ENCODE measurements around the gene CHST11.

Gene CHST11

GRCh38 chr12:104502638-104503037, 45.9 kb downstream of the CHST11 start:
- H3K9me3 ChIP-seq (ENCODE audit: control extremely low read depth in 1 of 5, control insufficient read depth in 4 of 5, insufficient read depth in 2 of 5, low read depth in 1 of 5, low read length in 4 of 5): no peaks in the 10 kb centered on the region
- H3K27me3 ChIP-seq (replicated peaks in 2 of 5; ENCODE audit: control insufficient read depth in 4 of 5, insufficient read depth in 5 of 5, low read length in 4 of 5): no peaks in the 10 kb centered on the region
- no peak overlapping the region for H3K4me3 ChIP-seq (ENCODE audit: control insufficient read depth in 1 of 7, extremely low read depth in 1 of 7, insufficient read depth in 4 of 7, low read depth in 2 of 7, low read length in 6 of 7)
- peaks cover 2 to 65% (median 6%) of the 10 kb centered on the region in 4 experiments for H3K36me3 ChIP-seq (ENCODE audit: control insufficient read depth in 4 of 4, insufficient read depth in 4 of 4, low read length in 3 of 4)
- H3K4me1 ChIP-seq (ENCODE audit: control extremely low read depth in 1 of 4, control insufficient read depth in 4 of 4, insufficient read depth in 4 of 4, low read length in 3 of 4): peaks cover 11 to 83% (median 65%) of the 10 kb centered on the region in 4 experiments
- ChIA-PET CTCF (interaction anchor here (0.7 to 3.3 kb wide), 4 partner anchors 12 to 121 kb away, joined by 3 to 12 read pairs (median 4); no protein-coding TSS in a partner anchor), POLR2A (no interaction called here)
- 81% methylated on average over 6 of the region's 6 CpGs for WGBS (ENCODE audit: insufficient coverage)
- no peak for DNase-seq
- no peak overlapping the region for H3K27ac ChIP-seq (ENCODE audit: insufficient read depth in 1 of 2, low read depth in 1 of 2, low read length in 2 of 2, poor library complexity in 1 of 2, severe bottlenecking in 2 of 2)

- CTCF ChIA-PET: interaction anchor here (0.7 to 3.3 kb wide), 5 partner anchors 12 to 122 kb away, joined by 3 to 12 read pairs (median 4); no protein-coding TSS in a partner anchor
- no peak overlapping the region for H3K27ac ChIP-seq (ENCODE audit: insufficient read depth in 1 of 2, low read depth in 1 of 2, low read length in 2 of 2, poor library complexity in 1 of 2, severe bottlenecking in 2 of 2)
- peaks cover 2 to 70% (median 6%) of the 10 kb centered on the region in 4 experiments for H3K36me3 ChIP-seq (ENCODE audit: control insufficient read depth in 4 of 4, insufficient read depth in 4 of 4, low read length in 3 of 4)
- 80% methylated on average over 2 of the region's 4 CpGs for WGBS (ENCODE audit: insufficient coverage)
- peaks cover 11 to 82% (median 64%) of the 10 kb centered on the region in 4 experiments for H3K4me1 ChIP-seq (ENCODE audit: control extremely low read depth in 1 of 4, control insufficient read depth in 4 of 4, insufficient read depth in 4 of 4, low read length in 3 of 4)
- no peaks in the 10 kb centered on the region for H3K27me3 ChIP-seq (replicated peaks in 2 of 5; ENCODE audit: control insufficient read depth in 4 of 5, insufficient read depth in 5 of 5, low read length in 4 of 5)
- H3K9me3 ChIP-seq (ENCODE audit: control extremely low read depth in 1 of 5, control insufficient read depth in 4 of 5, insufficient read depth in 2 of 5, low read depth in 1 of 5, low read length in 4 of 5): no peaks in the 10 kb centered on the region
- DNase-seq: no peak
- H3K4me3 ChIP-seq (ENCODE audit: control insufficient read depth in 1 of 7, extremely low read depth in 1 of 7, insufficient read depth in 4 of 7, low read depth in 2 of 7, low read length in 6 of 7): no peak overlapping the region
- POLR2A ChIA-PET: no interaction called here
Observed at GRCh38 chr12:104503191-104503590, 46.4 kb downstream of the CHST11 start.

- Histone ChIP-seq H3K27ac (ENCODE audit: insufficient read depth in 1 of 2, low read depth in 1 of 2, low read length in 2 of 2, poor library complexity in 1 of 2, severe bottlenecking in 2 of 2) (no peak overlapping the region), H3K36me3 (ENCODE audit: control insufficient read depth in 4 of 4, insufficient read depth in 4 of 4, low read length in 3 of 4) (peaks cover 4 to 72% (median 6%) of the 10 kb centered on the region in 4 experiments), H3K9me3 (ENCODE audit: control extremely low read depth in 1 of 5, control insufficient read depth in 4 of 5, insufficient read depth in 2 of 5, low read depth in 1 of 5, low read length in 4 of 5) (no peaks in the 10 kb centered on the region), H3K4me3 (ENCODE audit: control insufficient read depth in 1 of 7, extremely low read depth in 1 of 7, insufficient read depth in 4 of 7, low read depth in 2 of 7, low read length in 6 of 7) (no peak overlapping the region), H3K4me1 (ENCODE audit: control extremely low read depth in 1 of 4, control insufficient read depth in 4 of 4, insufficient read depth in 4 of 4, low read length in 3 of 4) (peaks cover 9 to 78% (median 57%) of the 10 kb centered on the region in 4 experiments), H3K27me3 (replicated peaks in 2 of 5; ENCODE audit: control insufficient read depth in 4 of 5, insufficient read depth in 5 of 5, low read length in 4 of 5) (no peaks in the 10 kb centered on the region)
- CTCF ChIA-PET: interaction anchor here (0.8 to 3.3 kb wide), 4 partner anchors 11 to 47 kb away, joined by 3 to 12 read pairs (median 4); partner anchors contain the start of gene CHST11
- WGBS (ENCODE audit: insufficient coverage): 95% methylated on average over 6 of the region's 9 CpGs
- POLR2A ChIA-PET: no interaction called here
- DNase-seq: no peak
Observed at GRCh38 chr12:104504146-104504545, 47.4 kb downstream of the CHST11 start.

GRCh38 chr12:104505095-104505818, 48.5 kb downstream of the CHST11 start:
- no peak overlapping the region for H3K4me3 ChIP-seq (ENCODE audit: control insufficient read depth in 1 of 7, extremely low read depth in 1 of 7, insufficient read depth in 4 of 7, low read depth in 2 of 7, low read length in 6 of 7)
- 46% methylated on average over 3 of the region's 7 CpGs for WGBS (ENCODE audit: insufficient coverage)
- no peak overlapping the region for H3K27ac ChIP-seq (ENCODE audit: insufficient read depth in 1 of 2, low read depth in 1 of 2, low read length in 2 of 2, poor library complexity in 1 of 2, severe bottlenecking in 2 of 2)
- no peak for DNase-seq
- peaks cover 12 to 77% (median 56%) of the 10 kb centered on the region in 4 experiments for H3K4me1 ChIP-seq (ENCODE audit: control extremely low read depth in 1 of 4, control insufficient read depth in 4 of 4, insufficient read depth in 4 of 4, low read length in 3 of 4)
- CTCF ChIA-PET: interaction anchor here (0.5 to 1.5 kb wide), 4 partner anchors 11 to 124 kb away, joined by 3 to 5 read pairs (median 4); partner anchors contain the start of gene CHST11
- H3K27me3 ChIP-seq (replicated peaks in 2 of 5; ENCODE audit: control insufficient read depth in 4 of 5, insufficient read depth in 5 of 5, low read length in 4 of 5): no peaks in the 10 kb centered on the region
- POLR2A ChIA-PET: no interaction called here
- no peaks in the 10 kb centered on the region for H3K9me3 ChIP-seq (ENCODE audit: control extremely low read depth in 1 of 5, control insufficient read depth in 4 of 5, insufficient read depth in 2 of 5, low read depth in 1 of 5, low read length in 4 of 5)
- peaks cover 4 to 68% (median 6%) of the 10 kb centered on the region in 4 experiments for H3K36me3 ChIP-seq (ENCODE audit: control insufficient read depth in 4 of 4, insufficient read depth in 4 of 4, low read length in 3 of 4)

- H3K4me3 ChIP-seq (ENCODE audit: control insufficient read depth in 1 of 7, extremely low read depth in 1 of 7, insufficient read depth in 4 of 7, low read depth in 2 of 7, low read length in 6 of 7): no peak overlapping the region
- H3K9me3 ChIP-seq (ENCODE audit: control extremely low read depth in 1 of 5, control insufficient read depth in 4 of 5, insufficient read depth in 2 of 5, low read depth in 1 of 5, low read length in 4 of 5): no peaks in the 10 kb centered on the region
- H3K36me3 ChIP-seq (ENCODE audit: control insufficient read depth in 4 of 4, insufficient read depth in 4 of 4, low read length in 3 of 4): peaks cover 4 to 53% (median 6%) of the 10 kb centered on the region in 4 experiments
- DNase-seq: no peak
- ChIA-PET POLR2A (no interaction called here), CTCF (interaction anchor here (1.0 to 1.2 kb wide), 2 partner anchors 125 to 213 kb away, joined by 3 read pairs; no protein-coding TSS in a partner anchor)
- WGBS (ENCODE audit: insufficient coverage): 76% methylated on average over 12 of the region's 14 CpGs
- no peaks in the 10 kb centered on the region for H3K27me3 ChIP-seq (replicated peaks in 2 of 5; ENCODE audit: control insufficient read depth in 4 of 5, insufficient read depth in 5 of 5, low read length in 4 of 5)
- no peak overlapping the region for H3K27ac ChIP-seq (ENCODE audit: insufficient read depth in 1 of 2, low read depth in 1 of 2, low read length in 2 of 2, poor library complexity in 1 of 2, severe bottlenecking in 2 of 2)
- peaks cover 19 to 77% (median 56%) of the 10 kb centered on the region in 4 experiments for H3K4me1 ChIP-seq (ENCODE audit: control extremely low read depth in 1 of 4, control insufficient read depth in 4 of 4, insufficient read depth in 4 of 4, low read length in 3 of 4)
Observed at GRCh38 chr12:104506676-104507401, 50.1 kb downstream of the CHST11 start.

- Histone ChIP-seq H3K36me3 (ENCODE audit: control insufficient read depth in 4 of 4, insufficient read depth in 4 of 4, low read length in 3 of 4) (peaks cover 4 to 50% (median 6%) of the 10 kb centered on the region in 4 experiments), H3K9me3 (ENCODE audit: control extremely low read depth in 1 of 5, control insufficient read depth in 4 of 5, insufficient read depth in 2 of 5, low read depth in 1 of 5, low read length in 4 of 5) (no peaks in the 10 kb centered on the region), H3K4me3 (ENCODE audit: control insufficient read depth in 1 of 7, extremely low read depth in 1 of 7, insufficient read depth in 4 of 7, low read depth in 2 of 7, low read length in 6 of 7) (no peak overlapping the region), H3K4me1 (ENCODE audit: control extremely low read depth in 1 of 4, control insufficient read depth in 4 of 4, insufficient read depth in 4 of 4, low read length in 3 of 4) (peaks cover 19 to 73% (median 55%) of the 10 kb centered on the region in 4 experiments), H3K27ac (ENCODE audit: insufficient read depth in 1 of 2, low read depth in 1 of 2, low read length in 2 of 2, poor library complexity in 1 of 2, severe bottlenecking in 2 of 2) (no peak overlapping the region), H3K27me3 (replicated peaks in 2 of 5; ENCODE audit: control insufficient read depth in 4 of 5, insufficient read depth in 5 of 5, low read length in 4 of 5) (no peaks in the 10 kb centered on the region)
- WGBS (ENCODE audit: insufficient coverage): 100% methylated on average over 3 of the region's 3 CpGs
- ChIA-PET CTCF (no interaction called here), POLR2A (interaction anchor here (1.0 to 1.5 kb wide), 2 partner anchors 9 to 175 kb away, joined by 3 read pairs; no protein-coding TSS in a partner anchor)
- DNase-seq: no peak
Observed at GRCh38 chr12:104507672-104508071, 50.9 kb downstream of the CHST11 start.

All from common myeloid progenitor, CD34-positive (primary cell).